HepG2 (cell line): ENCODE measurements around the gene LRR1. TPM values are rescaled to one million over a fixed set of nuclear protein-coding genes. Genes with fewer than 3 reads are reported as not detected.
A peak's percentile ranks its signal among the peaks of the same experiment; 100 is the strongest.

Experiments
- BRD4 ChIP-seq: sonication (generic); formaldehyde crosslinking; IDR thresholded peaks from 2 replicates; pipeline ENCODE4 v1.4.0; 2020; ENCODE audit warnings: missing genetic modification reagents
- CHD2 ChIP-seq: IDR thresholded peaks from 2 replicates; pipeline ENCODE4 v1.6.1; 2011; ENCODE audit warnings: low read depth, low read length, improper control_type of control experiment
- FOXP1 ChIP-seq, 2 experiments: fragments of 450-650 bp in 1 of 2; IDR thresholded peaks; 2 replicates each; pipeline ENCODE4 v1.6.1; 2017 to 2018; ENCODE audit warnings: antibody characterized with exemption in 1 of 2
- GTF2F1 ChIP-seq: fragments of 150-350 bp; IDR thresholded peaks from 2 replicates; pipeline ENCODE4 v1.6.1; 2014; ENCODE audit warnings: low read length
- JUND ChIP-seq: sonication (generic); formaldehyde crosslinking; IDR thresholded peaks from 2 replicates; pipeline ENCODE4 v1.8.0; 2022; ENCODE audit warnings: mild to moderate bottlenecking, missing genetic modification reagents
- NCOA1 ChIP-seq: sonication (generic); formaldehyde crosslinking; IDR thresholded peaks from 2 replicates; pipeline ENCODE4 v1.9.0; 2021; ENCODE audit warnings: missing genetic modification reagents
- NKX3-1 ChIP-seq: sonication (generic); formaldehyde crosslinking; IDR thresholded peaks from 2 replicates; pipeline ENCODE4 v1.5.0; 2020; ENCODE audit warnings: missing genetic modification reagents
- PAF1 ChIP-seq: IDR thresholded peaks from 2 replicates; pipeline ENCODE4 v1.6.1; 2016; ENCODE audit warnings: missing genetic modification reagents, missing compliant biosample characterization
- YEATS2 ChIP-seq: sonication (generic); formaldehyde crosslinking; IDR thresholded peaks from 2 replicates; pipeline ENCODE4 v1.4.0; 2020; ENCODE audit warnings: missing genetic modification reagents, borderline replicate concordance
- ZBTB20 ChIP-seq: sonication (generic); formaldehyde crosslinking; IDR thresholded peaks from 2 replicates; pipeline ENCODE4 v1.8.1; 2023; ENCODE audit warnings: missing genetic modification reagents, low read depth, mild to moderate bottlenecking, borderline replicate concordance
- ZNF224 ChIP-seq: sonication (generic); formaldehyde crosslinking; IDR thresholded peaks from 2 replicates; pipeline ENCODE4 v1.5.0; 2020; ENCODE audit warnings: mild to moderate bottlenecking, missing genetic modification reagents
- ZNF232 ChIP-seq: sonication (generic); formaldehyde crosslinking; IDR thresholded peaks from 2 replicates; pipeline ENCODE4 v1.4.0; 2020; ENCODE audit warnings: missing genetic modification reagents, borderline replicate concordance
- ZNF251 ChIP-seq: sonication (generic); formaldehyde crosslinking; IDR thresholded peaks from 2 replicates; pipeline ENCODE4 v1.9.0; 2021; ENCODE audit warnings: mild to moderate bottlenecking, missing genetic modification reagents
- ZNF256 ChIP-seq: sonication (generic); formaldehyde crosslinking; conservative IDR thresholded peaks from 2 replicates; pipeline ENCODE4 v1.4.0; 2020; ENCODE audit warnings: missing genetic modification reagents
- ZNF343 ChIP-seq: sonication (generic); formaldehyde crosslinking; IDR thresholded peaks from 2 replicates; pipeline ENCODE4 v1.4.0; 2020; ENCODE audit warnings: mild to moderate bottlenecking, missing genetic modification reagents
- ZNF460 ChIP-seq: sonication (generic); formaldehyde crosslinking; IDR thresholded peaks from 2 replicates; pipeline ENCODE4 v1.5.1; 2020; ENCODE audit warnings: missing genetic modification reagents, mild to moderate bottlenecking, borderline replicate concordance
- ZNF83 ChIP-seq: sonication (generic); formaldehyde crosslinking; IDR thresholded peaks from 2 replicates; pipeline ENCODE4 v1.4.0; 2020; ENCODE audit warnings: missing genetic modification reagents, mild to moderate bottlenecking, borderline replicate concordance
- polyA plus RNA-seq, 8 experiments: library from polyadenylated mRNA; depleted of rRNA in 3 of 8; stranded (reverse) in 7 of 8; unstranded in 1 of 8; fragments of >200 nt; fragmentation: Illumina TruSeq in 4 of 8; extraction: Trizol in 4 of 8; gene quantifications; 2 replicates each; pipeline versions ENCODE4 v1.2.1 to v1.2.3, GENCODE V29; 2011 to 2016; ENCODE audit warnings: low read depth in 4 of 8, missing spikeins in 1 of 8, mixed read lengths in 1 of 8; ENCODE audit not compliant: insufficient read depth in 1 of 8
- total RNA-seq, 5 experiments: library from RNA; depleted of rRNA; stranded (reverse); fragments of >200 nt; fragmentation: Illumina TruSeq; extraction: Trizol; gene quantifications; 2 replicates each; pipeline ENCODE4 v1.2.3, GENCODE V29; 2016; ENCODE audit warnings: low read depth in 1 of 5
- TF ChIP-seq, protein P1 (sequence below): sonication (generic); formaldehyde crosslinking; IDR thresholded peaks from 2 replicates; pipeline ENCODE4 v1.5.0; 2020; ENCODE audit warnings: mild to moderate bottlenecking, missing genetic modification reagents
- TF ChIP-seq, protein P2 (sequence below): IDR thresholded peaks from 2 replicates; pipeline ENCODE4 v1.6.1; 2018; ENCODE audit warnings: missing genetic modification reagents, mild to moderate bottlenecking, missing compliant biosample characterization
- TF ChIP-seq, protein P3 (sequence below): sonication (generic); formaldehyde crosslinking; IDR thresholded peaks from 2 replicates; pipeline ENCODE4 v1.4.0; 2020; ENCODE audit warnings: missing genetic modification reagents
- TF ChIP-seq, protein P4 (sequence below): sonication (generic); formaldehyde crosslinking; IDR thresholded peaks from 2 replicates; pipeline ENCODE4 v1.8.1; 2022; ENCODE audit warnings: low read depth, mild to moderate bottlenecking, missing genetic modification reagents

The LRR1 gene
- total and polyA plus RNA-seq, 2 of the 13 experiments (the other 11 are each of a cell fraction or from before 2014, with no cell fraction given): 7.0 to 36.2 TPM

DNA sequence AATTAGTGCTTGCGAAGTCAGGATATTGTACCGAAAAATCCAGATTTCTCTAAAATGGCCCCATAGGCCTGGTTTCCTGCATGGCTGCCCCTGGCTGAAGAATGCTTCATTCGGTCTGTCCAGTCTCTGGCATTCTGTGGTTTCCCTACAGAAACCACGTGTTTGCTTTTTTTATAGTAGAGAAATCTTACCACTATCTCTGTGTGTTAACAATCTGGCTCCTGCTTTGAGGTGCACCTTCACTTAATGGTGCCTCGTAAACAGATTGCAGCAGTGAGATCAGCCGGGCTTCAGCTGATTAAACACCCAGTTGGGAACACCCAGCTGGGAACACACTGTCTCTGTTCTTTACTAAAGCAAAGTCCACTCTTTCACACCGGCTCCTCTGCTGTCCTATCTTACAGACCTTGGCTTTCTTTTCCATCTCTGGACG lies 43.0 kb downstream of the LRR1 start (continued):
- no peak for TF ChIP-seq CHD2
- TF ChIP-seq GTF2F1: no peak
- TF ChIP-seq ZNF256 (CRISPR knock-in tag): no peak
- peak; percentile 73 for TF ChIP-seq JUND (CRISPR knock-in tag)
- TF ChIP-seq, protein P1, sequence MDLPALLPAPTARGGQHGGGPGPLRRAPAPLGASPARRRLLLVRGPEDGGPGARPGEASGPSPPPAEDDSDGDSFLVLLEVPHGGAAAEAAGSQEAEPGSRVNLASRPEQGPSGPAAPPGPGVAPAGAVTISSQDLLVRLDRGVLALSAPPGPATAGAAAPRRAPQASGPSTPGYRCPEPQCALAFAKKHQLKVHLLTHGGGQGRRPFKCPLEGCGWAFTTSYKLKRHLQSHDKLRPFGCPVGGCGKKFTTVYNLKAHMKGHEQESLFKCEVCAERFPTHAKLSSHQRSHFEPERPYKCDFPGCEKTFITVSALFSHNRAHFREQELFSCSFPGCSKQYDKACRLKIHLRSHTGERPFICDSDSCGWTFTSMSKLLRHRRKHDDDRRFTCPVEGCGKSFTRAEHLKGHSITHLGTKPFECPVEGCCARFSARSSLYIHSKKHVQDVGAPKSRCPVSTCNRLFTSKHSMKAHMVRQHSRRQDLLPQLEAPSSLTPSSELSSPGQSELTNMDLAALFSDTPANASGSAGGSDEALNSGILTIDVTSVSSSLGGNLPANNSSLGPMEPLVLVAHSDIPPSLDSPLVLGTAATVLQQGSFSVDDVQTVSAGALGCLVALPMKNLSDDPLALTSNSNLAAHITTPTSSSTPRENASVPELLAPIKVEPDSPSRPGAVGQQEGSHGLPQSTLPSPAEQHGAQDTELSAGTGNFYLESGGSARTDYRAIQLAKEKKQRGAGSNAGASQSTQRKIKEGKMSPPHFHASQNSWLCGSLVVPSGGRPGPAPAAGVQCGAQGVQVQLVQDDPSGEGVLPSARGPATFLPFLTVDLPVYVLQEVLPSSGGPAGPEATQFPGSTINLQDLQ (CRISPR knock-in tag): no peak; the same call in 1 of the 2 replicates
- TF ChIP-seq NKX3-1 (CRISPR knock-in tag): peak; percentile 7; the same call in 1 of the 2 replicates
- TF ChIP-seq, protein P2, sequence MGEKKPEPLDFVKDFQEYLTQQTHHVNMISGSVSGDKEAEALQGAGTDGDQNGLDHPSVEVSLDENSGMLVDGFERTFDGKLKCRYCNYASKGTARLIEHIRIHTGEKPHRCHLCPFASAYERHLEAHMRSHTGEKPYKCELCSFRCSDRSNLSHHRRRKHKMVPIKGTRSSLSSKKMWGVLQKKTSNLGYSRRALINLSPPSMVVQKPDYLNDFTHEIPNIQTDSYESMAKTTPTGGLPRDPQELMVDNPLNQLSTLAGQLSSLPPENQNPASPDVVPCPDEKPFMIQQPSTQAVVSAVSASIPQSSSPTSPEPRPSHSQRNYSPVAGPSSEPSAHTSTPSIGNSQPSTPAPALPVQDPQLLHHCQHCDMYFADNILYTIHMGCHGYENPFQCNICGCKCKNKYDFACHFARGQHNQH (CRISPR knock-in tag): peak; percentile 92
- no peak for TF ChIP-seq ZNF251 (CRISPR knock-in tag)
- TF ChIP-seq BRD4: no peak
- TF ChIP-seq ZNF83 (CRISPR knock-in tag): no peak
- TF ChIP-seq ZNF232 (CRISPR knock-in tag): no peak
- TF ChIP-seq, protein P3, sequence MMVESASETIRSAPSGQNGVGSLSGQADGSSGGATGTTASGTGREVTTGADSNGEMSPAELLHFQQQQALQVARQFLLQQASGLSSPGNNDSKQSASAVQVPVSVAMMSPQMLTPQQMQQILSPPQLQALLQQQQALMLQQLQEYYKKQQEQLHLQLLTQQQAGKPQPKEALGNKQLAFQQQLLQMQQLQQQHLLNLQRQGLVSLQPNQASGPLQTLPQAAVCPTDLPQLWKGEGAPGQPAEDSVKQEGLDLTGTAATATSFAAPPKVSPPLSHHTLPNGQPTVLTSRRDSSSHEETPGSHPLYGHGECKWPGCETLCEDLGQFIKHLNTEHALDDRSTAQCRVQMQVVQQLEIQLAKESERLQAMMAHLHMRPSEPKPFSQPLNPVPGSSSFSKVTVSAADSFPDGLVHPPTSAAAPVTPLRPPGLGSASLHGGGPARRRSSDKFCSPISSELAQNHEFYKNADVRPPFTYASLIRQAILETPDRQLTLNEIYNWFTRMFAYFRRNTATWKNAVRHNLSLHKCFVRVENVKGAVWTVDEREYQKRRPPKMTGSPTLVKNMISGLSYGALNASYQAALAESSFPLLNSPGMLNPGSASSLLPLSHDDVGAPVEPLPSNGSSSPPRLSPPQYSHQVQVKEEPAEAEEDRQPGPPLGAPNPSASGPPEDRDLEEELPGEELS (CRISPR knock-in tag): peak; percentile 96
- no peak for TF ChIP-seq ZNF343 (CRISPR knock-in tag)
- TF ChIP-seq FOXP1 (IDR thresholded peaks at IDR 0.05): peak; percentile 93
- peak; percentile 95 for TF ChIP-seq FOXP1 (CRISPR knock-in tag; IDR thresholded peaks at IDR 0.05)
- TF ChIP-seq YEATS2 (CRISPR knock-in tag): peak; percentile 36; the same call in 1 of the 2 replicates
- 0 out of 2 replicates have a peak, but pooled peaks have one; percentile 76 for TF ChIP-seq ZNF224 (CRISPR knock-in tag)
- TF ChIP-seq PAF1: no peak
- TF ChIP-seq ZNF460: peak; percentile 55; the same call in 1 of the 2 replicates
- 0 out of 2 replicates have a peak, but pooled peaks have one; percentile 29 for TF ChIP-seq ZBTB20 (CRISPR knock-in tag)
- TF ChIP-seq, protein P4, sequence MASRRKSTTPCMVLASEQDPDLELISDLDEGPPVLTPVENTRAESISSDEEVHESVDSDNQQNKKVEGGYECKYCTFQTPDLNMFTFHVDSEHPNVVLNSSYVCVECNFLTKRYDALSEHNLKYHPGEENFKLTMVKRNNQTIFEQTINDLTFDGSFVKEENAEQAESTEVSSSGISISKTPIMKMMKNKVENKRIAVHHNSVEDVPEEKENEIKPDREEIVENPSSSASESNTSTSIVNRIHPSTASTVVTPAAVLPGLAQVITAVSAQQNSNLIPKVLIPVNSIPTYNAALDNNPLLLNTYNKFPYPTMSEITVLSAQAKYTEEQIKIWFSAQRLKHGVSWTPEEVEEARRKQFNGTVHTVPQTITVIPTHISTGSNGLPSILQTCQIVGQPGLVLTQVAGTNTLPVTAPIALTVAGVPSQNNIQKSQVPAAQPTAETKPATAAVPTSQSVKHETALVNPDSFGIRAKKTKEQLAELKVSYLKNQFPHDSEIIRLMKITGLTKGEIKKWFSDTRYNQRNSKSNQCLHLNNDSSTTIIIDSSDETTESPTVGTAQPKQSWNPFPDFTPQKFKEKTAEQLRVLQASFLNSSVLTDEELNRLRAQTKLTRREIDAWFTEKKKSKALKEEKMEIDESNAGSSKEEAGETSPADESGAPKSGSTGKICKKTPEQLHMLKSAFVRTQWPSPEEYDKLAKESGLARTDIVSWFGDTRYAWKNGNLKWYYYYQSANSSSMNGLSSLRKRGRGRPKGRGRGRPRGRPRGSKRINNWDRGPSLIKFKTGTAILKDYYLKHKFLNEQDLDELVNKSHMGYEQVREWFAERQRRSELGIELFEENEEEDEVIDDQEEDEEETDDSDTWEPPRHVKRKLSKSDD (CRISPR knock-in tag): 0 out of 2 replicates have a peak, but pooled peaks have one; percentile 28
- TF ChIP-seq NCOA1 (CRISPR knock-in tag): no peak
